Stimulated activated CD8-positive, alpha-beta memory T cell treated with anti-CD3 and anti-CD28 coated beads, Interleukin-12 subunit alpha, Interleukin-12 subunit beta, amount 100 ng/mL, for 24 hours (primary cell): Measurements from ENCODE around the gene MCAM.
A peak's percentile ranks its signal among the peaks of the same experiment; 100 is the strongest.

ENCODE experiments used
- DNase-seq: peaks from one replicate; pipeline ENCODE4 v3.0.0-alpha.2; 2020; ENCODE audit errors: extremely low read depth

The MCAM gene, protein sequence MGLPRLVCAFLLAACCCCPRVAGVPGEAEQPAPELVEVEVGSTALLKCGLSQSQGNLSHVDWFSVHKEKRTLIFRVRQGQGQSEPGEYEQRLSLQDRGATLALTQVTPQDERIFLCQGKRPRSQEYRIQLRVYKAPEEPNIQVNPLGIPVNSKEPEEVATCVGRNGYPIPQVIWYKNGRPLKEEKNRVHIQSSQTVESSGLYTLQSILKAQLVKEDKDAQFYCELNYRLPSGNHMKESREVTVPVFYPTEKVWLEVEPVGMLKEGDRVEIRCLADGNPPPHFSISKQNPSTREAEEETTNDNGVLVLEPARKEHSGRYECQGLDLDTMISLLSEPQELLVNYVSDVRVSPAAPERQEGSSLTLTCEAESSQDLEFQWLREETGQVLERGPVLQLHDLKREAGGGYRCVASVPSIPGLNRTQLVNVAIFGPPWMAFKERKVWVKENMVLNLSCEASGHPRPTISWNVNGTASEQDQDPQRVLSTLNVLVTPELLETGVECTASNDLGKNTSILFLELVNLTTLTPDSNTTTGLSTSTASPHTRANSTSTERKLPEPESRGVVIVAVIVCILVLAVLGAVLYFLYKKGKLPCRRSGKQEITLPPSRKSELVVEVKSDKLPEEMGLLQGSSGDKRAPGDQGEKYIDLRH

GRCh38 chr11:119316729-119317591 is at the start of gene MCAM:
Gene MCAM (minus strand): TSS chr11:119317130. CDS start chr11:119317101, 29 bp downstream.
- no peak for DNase-seq

GRCh38 chr11:119365071-119365591 is 48.2 kb upstream of the MCAM start:
- no peak for DNase-seq

DNA sequence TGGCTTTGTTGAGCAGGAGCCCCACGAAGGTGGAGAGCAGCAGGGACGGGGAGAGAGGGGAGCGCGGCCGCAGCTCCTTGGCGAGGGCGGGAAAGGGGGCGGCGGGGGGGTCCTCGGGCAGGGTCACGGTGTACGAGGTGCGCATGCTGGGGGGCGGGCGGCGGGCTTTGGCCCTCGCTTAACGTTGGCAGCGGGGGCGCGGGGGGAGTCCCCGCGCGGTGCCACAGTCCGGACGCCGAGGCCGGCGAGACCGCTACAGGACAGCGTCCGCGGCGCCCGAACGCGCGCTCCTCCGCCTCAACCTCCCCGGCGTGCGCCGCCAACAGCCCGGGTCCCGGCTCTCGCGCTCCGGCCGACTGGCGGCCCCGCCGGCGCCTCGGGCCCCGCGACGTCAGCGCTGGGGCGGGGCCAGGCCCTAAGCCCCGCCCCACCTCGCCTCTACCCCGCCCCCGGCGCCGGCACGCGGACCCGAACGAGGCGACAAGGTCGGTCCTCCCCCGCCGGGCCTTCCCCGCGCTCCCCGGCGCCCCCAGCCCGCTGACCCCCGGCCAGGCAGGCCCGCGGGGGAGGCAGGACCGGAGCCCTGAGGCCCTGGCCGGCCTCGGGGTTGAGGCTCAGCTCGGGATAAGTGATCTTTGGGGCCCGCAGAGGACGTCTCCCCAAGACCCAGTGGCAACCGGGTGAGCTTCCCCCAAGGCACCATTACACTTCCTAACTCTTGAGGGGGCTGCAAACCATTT is 47.1 kb upstream of the MCAM start:
- no peak for DNase-seq

DNA sequence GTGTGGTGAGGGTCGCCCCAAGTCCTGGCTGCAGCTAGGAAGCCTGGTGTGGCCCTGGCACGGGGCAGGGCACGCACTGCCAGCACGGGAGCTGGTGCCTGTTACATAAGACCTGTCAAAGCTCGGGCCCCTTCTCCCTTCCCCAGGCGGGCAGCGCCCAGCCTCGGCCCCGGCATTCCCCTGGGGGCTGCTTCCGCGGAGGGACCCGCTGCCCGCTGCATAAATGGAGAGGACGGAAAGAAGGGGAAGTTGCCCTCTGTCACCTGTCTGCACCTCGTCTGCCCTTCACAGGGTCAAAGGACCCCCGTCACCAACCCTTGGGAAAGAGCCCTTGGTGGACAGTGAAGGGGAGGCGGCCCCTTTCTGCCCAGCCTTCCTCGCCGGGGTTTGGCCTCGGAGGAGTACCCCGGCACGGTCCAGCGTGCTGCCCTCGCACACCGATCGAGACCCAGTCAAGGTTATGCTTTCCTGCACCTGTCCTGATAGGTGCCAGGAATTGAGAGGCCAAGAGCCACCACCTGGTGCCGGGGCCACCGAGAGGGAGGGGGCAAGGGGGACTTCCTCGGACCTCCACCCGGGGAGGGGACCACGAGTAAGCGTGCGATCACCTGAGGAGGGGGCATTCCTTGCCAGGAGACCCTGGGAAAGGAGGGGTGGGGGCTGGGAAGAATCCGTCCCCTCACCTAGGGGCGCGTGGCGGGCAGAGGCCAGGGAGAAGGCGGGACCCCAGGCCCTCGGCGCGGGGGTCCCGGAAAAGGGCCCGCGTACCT is 46.3 kb upstream of the MCAM start:
- DNase-seq, result no peak

DNA sequence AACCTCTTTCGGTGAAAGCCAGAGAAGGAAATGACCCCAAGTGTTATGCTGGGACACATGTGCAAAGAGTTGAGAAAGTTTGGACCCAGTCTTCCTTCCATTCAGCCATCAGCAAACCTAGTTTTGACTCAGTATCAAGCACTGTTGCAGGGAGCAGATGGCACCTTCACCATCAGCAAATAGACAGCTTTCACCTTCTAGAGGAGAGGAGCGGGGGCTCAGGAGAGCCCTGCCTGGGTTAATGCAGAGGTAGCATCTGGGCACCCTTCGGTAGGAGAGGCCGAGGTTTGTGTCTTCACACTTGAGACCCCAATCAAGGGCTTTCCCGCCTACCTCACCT is 45.8 kb upstream of the MCAM start:
- DNase-seq, result no peak

- DNase-seq, result no peak
Measured at GRCh38 chr11:119361941-119362725, 45.2 kb upstream of the MCAM start.

- DNase-seq, result peak; percentile 24
Measured at GRCh38 chr11:119361056-119361787, 44.3 kb upstream of the MCAM start.

- no peak for DNase-seq
Measured at GRCh38 chr11:119359365-119360214, 42.7 kb upstream of the MCAM start.

GRCh38 chr11:119357074-119357473 is 40.1 kb upstream of the MCAM start:
- no peak for DNase-seq

DNA sequence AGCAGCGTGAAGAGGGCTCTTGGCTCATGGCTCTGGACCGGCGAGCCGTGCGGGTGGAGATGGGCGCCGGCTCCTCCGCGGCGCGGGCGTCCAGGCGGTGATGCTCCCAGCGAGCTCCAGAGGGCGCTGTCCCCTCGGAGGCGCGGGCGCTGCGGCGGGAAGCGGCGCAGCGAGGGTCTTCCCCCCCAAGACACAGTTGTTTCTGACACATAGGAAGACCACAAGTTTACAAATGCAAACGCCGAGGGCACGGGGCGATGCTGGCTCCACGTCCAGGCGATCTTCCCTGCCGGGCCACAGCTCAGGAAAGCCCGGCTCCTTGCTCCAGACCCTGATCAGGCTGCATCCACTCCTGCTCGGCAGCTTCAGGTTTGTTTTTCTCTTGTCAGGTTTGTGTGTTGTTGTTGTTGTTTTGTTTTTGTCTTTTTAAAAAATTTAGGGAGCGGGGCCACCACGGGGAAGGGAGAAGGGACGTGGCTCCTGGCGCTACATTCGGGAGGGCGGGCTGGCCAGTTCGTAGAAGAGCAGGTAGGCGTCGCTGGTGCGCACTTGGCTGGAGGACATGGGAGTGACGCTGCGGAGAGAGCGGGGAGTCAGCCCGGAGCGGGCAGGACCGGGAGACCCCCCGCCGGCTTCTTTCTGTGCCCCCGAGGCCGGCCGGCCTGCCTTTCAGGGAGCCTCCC is 39.6 kb upstream of the MCAM start:
- no peak for DNase-seq

DNA sequence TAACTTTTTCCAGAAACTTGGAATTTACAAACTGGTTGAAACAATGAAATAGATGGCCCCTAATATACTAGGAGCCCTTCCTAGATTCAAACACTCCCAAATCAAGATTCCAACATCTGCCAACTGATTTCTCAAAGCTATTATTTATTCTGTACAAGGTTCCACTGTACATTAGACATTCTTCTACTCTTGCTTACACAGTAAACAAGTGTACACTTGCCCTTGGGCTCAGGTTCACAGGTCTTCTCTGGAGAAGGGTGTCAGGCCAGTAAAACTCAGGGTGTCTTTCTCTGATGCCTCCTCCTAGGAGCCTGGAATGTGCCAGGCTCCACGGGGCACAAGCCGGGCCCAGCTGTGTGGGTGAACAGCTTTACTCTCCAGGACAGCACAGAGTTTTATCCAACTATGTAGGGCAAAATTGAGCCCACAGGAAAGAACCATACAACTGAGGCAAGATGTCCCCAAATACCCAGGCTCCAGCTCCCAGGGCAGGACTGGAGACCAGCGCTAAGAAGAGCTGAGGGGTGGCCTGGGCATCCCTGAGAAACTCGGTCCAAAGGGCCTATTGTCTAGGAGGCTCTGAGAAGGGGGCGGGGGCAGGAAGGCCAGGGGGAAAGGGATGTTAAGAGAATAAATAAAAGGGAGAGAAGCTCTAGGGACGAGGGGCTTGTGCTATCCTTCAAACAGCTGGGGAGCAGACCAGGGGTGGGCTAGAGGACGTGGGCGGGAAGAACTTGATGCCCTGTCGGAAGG is 38.3 kb upstream of the MCAM start:
- no peak for DNase-seq

- no peak for DNase-seq
Measured at GRCh38 chr11:119352857-119353260, 35.9 kb upstream of the MCAM start.

- no peak for DNase-seq
Measured at GRCh38 chr11:119351232-119351631, 34.3 kb upstream of the MCAM start.

GRCh38 chr11:119350302-119350701 is 33.4 kb upstream of the MCAM start:
- no peak for DNase-seq

DNA sequence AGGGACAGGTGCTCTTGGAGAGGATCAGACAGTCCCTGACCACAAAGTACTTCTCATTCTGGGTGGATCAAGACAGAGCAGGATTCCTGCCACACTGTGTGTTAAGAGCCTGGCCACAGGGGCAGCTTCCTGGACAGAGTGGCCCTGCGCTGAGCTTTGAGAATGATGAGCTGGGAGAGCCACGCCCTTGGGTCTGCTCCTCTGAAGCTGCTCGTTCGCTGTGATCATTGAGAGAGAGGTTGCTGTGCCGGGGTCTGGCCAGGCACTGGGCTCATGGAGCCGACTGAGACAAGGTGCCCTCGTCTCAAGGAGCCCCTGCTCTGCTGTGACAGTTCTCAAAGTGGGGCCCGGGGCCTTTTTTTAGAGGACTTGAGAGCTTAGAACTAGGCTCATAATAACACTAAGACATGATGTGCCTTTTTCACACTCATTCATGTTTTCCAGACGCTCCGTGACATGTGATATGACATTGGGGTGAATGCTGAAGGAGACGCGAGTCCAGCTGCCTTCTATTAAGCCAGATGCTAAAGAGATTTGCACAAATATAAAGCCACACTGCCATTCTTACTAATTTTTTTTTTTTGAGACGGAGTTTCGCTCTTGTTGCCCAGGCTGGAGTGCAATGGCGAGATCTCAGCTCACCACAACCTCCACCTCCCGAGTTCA is 31.1 kb upstream of the MCAM start:
- no peak for DNase-seq

GRCh38 chr11:119347242-119347641 is 30.3 kb upstream of the MCAM start:
- DNase-seq, result no peak
